ENCODE data around the gene SOAT2.

DNA sequence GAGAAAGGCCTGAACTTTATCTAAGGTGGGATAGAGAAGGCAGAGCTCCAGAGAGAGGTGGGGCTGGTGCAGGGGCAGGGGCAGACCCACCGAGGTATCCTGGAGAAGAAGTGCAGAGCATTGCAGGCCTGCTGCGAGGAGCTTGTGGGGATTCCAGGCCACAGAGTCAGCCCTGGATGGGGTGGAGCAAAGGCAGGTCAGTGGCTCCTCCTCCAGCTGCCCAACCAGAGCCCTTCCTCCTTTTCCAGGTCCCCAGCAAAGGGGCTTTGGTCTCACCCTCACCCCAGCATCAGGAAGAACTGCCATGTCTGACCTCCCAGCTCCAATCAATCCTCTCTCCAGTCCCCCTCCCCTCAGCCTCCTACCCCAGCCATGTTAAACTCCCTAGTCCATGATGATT, 57.4 kb downstream of the SOAT2 start:
- TF ChIP-seq, protein P1, sequence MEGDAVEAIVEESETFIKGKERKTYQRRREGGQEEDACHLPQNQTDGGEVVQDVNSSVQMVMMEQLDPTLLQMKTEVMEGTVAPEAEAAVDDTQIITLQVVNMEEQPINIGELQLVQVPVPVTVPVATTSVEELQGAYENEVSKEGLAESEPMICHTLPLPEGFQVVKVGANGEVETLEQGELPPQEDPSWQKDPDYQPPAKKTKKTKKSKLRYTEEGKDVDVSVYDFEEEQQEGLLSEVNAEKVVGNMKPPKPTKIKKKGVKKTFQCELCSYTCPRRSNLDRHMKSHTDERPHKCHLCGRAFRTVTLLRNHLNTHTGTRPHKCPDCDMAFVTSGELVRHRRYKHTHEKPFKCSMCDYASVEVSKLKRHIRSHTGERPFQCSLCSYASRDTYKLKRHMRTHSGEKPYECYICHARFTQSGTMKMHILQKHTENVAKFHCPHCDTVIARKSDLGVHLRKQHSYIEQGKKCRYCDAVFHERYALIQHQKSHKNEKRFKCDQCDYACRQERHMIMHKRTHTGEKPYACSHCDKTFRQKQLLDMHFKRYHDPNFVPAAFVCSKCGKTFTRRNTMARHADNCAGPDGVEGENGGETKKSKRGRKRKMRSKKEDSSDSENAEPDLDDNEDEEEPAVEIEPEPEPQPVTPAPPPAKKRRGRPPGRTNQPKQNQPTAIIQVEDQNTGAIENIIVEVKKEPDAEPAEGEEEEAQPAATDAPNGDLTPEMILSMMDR (IDR thresholded peaks at IDR 0.05): no peak
- no peak for TF ChIP-seq POLR2A (IDR thresholded peaks at IDR 0.05)
